ENCODE results near the gene RGS7.

DNA sequence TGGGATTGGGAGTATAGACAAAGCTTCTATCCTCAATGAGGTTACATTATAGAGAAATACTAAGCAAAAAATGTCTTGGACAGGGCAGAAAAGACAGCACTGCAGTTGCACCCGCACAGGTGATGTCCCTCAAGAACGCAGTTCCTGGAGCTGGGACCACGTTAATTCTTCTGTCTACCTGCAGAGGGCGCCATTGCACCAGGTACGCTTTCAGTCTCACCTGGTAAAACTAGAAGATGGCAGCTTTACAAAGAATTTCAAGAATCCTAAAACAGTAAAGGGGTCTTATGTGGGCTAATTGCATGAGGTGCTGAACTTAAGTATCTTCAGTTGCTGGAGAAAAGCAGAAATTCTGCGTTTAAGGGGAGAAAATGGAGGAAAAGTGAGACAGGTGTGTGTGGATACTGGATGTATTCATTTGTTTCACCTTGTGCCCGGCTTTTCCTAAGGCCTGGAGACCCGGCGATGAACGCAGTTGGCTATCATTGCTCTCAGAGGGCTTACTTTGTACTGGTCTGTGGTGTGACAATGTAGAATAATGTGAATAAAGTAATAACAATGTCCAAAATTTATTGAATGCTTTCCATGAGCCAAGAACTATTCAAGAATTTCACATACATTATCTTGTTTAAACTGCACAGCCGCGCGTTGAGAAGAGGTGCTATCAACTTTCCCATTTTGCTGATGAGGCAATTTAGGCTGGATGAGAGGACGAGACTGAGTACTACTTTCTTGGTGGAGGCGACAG, 468.8 kb downstream of the RGS7 start:
- TF ChIP-seq, protein P1, sequence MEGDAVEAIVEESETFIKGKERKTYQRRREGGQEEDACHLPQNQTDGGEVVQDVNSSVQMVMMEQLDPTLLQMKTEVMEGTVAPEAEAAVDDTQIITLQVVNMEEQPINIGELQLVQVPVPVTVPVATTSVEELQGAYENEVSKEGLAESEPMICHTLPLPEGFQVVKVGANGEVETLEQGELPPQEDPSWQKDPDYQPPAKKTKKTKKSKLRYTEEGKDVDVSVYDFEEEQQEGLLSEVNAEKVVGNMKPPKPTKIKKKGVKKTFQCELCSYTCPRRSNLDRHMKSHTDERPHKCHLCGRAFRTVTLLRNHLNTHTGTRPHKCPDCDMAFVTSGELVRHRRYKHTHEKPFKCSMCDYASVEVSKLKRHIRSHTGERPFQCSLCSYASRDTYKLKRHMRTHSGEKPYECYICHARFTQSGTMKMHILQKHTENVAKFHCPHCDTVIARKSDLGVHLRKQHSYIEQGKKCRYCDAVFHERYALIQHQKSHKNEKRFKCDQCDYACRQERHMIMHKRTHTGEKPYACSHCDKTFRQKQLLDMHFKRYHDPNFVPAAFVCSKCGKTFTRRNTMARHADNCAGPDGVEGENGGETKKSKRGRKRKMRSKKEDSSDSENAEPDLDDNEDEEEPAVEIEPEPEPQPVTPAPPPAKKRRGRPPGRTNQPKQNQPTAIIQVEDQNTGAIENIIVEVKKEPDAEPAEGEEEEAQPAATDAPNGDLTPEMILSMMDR (IDR thresholded peaks at IDR 0.05) = peak; percentile 69 to 78 (median 74)
- no peak for TF ChIP-seq POLR2A (IDR thresholded peaks at IDR 0.05)

Data from body of pancreas (tissue), 4 donors.